Measurements from ENCODE around the gene MAX.

The MAX gene

DNA sequence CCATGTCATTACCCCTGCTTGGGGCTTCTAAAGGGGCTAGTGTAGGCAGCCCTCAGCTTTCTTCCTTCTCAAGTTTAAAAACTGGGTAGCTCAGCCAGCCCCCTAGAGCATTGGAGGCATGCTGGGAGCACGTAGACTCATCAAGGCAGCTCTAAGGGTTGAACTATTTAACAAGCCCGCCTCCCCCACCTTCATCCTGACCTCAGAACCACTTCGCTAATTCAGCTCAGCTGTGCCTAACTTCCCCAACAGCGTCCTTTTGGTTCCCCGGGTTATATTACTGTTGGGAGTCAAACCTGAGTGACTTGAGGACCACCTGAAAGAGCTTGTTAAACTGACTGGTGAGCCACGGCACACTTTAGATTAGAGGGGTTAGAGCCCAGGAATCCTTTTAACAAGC is 30.1 kb downstream of the MAX start:
- DNase-seq: no peak

DNA sequence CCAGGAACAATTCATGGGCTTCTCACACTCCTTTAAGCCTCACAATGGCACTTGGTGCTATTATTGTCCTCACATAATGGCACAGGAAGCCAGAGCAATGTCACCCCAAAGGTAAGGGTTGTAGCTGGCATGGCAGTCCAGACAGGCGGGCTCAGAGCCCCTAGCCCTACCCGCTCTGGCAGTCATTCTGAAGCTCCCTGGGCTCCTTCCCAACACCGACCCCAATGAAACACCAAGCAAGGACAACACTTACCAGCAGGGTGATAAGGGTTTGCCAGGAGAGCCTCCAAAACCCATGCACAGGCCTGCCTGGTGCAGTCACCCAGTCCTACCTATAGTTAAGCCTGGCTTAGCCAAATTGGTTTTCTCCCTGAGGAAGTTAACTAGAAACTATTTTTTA is 30.8 kb downstream of the MAX start:
- no peak for DNase-seq

DNA sequence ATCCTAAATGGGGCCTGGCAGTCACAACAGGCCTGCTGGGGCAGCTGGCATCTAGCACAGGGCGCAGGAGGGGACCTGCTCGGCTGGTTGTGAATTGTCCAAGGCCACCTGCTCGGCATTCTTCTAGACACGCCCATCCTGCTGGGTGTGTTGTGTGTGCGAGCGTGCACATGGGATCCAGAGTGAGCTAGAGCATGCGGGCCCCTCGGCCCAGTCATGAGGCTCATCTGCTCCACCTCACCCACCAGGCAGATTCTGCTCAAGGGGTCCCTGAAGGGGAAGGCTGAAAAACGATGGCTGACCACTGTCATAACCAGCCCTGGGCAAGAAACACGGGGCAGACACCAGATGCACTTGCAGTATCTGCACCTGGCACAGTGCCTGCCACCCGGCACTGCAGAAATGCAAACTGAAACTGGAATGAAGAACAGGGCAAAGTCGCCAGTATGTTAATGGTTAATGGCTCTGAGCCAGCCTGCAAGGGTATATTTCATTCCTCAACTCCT is 31.8 kb downstream of the MAX start:
- DNase-seq: no peak

DNA sequence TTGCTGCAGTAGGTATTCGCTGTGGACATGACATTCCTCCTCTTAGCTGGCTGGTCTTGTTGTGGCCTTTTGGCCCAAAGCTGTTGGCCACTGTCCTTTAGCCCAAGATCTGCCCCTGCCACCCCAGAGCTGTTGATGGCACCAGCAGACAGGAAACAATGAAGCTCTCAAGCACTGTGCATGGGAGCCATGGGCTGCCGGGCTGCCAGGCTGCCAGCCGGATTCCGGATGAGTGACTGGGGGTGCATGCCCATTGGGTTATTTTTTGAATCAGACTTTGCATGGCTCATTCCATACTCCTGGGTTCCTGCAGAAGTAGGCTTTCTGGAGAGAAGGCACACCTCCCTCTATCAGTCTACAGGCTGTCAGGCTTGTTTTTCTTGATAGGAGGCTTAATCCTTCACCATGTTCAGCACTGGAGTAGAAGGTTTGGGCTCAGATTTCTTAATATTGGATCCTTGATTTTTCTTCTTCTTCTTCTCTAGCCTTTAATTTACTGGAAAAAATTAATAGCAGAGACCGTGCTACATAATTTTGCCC is 32.4 kb downstream of the MAX start:
- no peak for DNase-seq

DNA sequence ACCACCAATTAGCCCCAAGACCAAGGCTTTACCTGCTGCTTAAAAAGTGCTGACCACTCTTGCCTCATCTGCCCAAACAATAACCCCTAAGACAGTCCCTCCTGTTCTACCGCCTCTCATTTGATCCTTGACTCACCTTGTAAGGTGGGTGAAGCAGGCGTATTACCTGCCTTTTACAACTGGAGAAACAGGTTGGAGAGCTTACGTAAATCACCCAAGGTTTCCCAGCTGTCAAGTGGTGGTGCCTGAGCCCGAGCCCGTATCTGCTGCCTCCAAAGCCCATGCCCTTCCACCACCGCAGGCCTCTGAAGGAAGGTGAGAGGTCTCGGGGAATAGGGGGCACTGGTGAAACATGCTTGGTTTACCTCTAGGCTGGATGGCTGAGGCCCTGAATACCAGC is 36.6 kb downstream of the MAX start:
- DNase-seq: no peak

DNA sequence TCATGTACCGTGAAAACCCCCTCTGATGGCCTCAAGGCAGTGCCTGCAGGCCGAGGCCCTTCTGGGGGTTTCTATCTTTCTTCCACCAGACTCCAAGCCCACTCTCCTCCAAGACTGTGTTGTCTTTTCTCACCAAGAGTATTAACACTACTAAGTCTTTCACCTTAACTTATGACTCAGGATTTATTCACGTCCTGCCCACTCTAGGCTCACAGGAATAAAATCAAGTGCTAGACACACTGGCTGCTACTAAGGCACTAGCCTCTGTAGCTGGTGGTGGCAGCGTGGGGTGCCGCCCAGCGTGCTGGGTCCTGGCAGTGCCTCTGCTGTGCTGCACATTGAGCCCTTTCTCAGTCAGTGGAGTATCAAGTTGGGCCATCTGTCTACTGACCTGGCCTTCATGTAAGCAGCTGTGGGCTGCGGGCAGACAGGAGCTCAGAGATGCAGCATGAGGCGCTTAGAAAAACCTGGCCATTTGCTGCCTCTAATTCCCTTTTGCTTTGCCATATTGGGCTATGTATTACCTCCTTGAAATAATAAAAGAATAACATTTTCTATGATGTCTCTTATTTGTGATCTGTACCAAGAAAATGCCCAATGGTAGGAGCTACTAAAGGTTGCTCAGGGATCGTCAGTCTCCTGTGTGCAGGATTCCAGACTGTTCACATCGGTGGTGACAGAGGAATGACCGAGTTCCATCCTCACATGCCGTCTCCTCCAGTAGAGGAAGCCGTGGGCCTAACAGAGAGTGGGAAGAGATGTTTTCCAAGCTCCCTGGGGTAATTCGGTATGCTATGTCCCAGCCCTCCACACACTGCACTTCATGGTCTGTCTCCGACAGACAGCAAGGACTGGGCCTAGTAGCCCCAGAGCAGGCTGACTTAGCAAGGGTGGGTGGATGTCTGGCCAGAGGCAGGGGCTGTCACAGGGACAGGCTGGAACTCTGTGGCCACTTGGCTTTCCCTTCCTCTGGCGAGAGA is 39.9 kb downstream of the MAX start:
- no peak for DNase-seq

DNA sequence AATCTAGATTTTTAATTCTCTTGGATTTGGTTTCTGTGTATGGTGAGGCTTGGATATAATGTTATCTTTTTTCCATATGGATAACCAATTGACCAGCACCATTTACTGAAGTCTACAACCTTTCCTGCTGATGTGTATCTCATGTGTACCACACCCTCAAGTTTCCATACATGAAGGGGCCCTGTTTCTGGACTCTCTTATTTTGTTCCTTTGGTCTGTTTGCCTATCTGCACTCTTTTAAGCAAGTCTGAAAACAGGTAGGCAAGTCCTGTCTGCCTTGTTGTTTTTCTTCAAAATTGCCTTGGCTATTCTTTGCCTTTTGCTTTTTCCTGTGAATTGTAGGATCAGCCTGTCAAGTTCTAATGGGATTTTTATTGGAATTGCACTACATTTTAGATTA is 44.6 kb downstream of the MAX start:
- no peak for DNase-seq

DNA sequence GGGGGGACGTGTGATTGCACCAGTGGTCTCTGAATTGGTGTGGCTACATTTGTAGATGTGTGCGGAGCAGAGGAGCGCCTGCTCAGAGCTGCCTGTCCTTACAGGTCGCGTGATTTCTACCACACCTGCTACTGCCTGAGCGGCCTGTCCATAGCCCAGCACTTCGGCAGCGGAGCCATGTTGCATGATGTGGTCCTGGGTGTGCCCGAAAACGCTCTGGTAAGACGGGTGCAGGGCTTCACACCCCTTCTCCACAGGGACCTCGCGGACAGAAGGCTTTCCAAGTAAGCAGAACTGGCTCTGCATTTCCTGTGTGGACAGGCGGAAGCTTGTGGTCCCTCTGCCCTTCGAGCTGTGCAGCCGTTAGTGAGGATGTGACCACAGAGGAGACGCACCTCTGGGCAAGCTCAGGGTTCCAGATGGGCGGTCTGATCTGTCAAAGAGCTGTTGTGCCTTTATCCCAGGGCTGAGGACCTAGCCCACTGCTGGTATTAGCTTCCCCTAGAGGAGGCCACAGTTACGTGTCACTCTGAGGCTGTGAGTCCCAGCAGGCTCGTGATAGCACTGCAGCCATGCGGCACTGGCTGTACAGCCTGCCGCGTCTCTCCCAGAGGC is 47.7 kb downstream of the MAX start:
- no peak for DNase-seq

DNA sequence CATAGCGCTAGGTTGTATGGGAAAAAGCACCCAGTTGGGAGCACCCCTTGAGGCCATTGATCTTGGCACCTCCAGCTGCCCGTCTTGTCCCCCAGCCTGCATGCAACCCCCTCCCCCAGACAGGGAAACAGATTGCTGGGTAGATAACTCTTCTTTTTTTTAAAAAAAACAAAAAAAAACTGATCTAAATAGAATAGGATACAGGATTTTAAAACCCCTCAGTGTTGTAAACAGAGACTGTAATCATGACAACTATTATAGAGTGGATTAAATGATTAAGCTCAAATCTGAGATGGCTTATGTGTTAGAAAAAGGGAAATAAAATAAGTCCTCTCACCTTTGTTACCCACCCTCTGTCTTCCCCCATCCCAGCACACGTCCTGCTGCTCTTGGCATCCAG is 48.9 kb downstream of the MAX start:
- no peak for DNase-seq

DNA sequence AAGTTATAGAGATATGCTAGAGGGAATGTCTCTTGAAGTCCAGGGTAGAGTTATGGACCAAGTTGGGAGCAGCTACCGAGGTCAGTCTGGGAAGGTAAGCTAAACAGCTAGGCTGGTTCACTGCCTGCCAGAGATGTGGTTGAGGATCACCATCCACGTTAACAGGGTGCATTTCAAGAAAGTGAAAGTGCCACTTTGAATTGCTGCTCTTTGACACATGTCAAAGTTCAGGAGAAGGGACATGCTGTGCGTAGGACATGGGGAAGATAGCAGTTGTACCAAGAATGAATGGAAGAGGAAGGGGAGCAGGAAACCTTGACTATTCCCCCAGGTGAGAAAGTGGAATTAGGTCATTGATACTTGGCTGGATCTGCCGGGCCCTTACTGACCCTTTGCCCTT is 49.5 kb downstream of the MAX start:
- no peak for DNase-seq

DNA sequence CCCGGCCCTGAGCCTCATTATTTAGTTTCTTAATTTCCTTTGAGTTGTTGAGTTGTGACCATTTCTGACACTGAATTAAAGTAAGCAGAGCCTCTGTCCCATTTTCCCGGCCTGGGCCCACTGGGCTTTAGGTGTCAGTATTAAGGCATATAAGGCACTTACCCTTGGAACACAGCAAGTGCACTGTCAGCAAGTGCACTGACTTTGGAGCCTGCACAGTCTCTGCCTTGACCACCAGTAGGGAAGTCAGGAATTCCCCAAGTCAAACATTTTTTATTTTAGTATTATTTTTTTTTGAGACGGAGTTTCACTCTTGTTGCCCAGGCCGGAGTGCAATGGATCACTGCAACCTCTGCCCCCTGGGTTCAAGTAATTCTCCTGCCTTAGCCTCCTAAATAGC is 56.6 kb downstream of the MAX start:
- no peak for DNase-seq

DNA sequence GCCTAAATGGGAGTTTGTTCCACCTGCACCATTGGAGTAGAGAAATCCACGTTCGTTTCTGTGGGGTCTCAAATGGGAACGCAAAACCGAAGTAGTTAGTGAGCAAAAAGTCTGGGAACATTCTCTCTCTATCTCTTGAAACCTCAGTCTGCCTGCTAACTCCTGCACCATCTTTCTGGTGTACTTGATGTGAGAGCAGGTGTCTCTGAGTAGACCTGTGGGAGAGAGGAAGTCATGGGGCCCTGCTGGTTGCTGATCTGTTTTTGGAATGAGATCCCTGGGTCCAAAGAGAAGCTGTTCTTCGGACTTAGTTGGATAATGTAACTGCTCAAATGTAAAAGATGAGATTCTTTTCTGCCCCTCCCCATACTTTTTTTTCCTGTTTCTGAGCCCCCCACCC is 57.3 kb downstream of the MAX start:
- no peak for DNase-seq

DNA sequence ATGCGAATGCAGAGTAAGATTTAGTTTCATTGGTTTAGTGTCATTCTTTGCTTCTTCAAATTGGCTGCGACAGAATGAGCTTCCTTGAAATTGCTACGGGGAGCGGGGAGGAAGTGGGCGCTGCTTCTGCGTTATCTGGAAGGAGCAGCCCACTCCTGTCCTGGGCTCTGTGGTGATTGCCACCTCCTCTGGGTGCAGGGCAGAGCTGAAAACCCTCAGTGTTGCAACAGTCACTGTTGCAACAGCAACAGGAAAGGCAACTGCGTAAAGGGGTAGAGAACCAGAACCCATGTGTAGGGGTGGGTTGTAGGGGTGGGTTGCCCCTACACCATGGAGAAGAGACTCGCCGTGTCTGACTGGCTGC is 57.7 kb downstream of the MAX start:
- no peak for DNase-seq

DNA sequence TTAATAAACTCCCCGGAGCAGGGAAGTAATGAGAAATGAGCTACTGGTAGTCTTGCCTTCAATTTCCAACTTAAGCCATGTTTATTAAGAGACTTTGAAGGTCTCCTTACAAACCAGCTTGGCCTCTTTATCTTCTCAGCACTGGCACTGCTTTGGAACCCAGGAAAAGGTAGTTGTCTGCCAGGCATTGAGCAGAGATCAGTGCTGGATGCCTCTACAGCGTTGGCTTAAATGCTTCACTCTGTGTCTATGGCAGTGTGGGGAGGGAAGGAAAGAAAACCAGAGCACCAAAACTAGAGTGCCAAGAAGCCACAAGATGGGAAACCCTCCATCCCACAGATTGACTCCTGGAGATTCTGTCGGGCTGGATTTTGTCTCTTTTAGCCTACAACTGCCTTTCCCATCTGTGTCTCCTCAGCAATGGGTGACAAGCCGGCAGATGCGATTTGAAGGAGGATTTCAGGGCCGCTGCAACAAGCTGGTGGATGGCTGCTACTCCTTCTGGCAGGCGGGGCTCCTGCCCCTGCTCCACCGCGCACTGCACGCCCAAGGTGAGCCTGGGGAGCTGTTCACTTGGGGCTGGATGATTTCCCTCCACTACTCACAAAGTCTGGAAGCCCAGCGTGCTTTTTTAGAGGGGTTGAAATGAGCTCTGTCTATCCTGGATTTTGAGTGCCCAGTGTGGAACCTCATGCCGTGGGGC is 58.3 kb downstream of the MAX start:
- no peak for DNase-seq

DNA sequence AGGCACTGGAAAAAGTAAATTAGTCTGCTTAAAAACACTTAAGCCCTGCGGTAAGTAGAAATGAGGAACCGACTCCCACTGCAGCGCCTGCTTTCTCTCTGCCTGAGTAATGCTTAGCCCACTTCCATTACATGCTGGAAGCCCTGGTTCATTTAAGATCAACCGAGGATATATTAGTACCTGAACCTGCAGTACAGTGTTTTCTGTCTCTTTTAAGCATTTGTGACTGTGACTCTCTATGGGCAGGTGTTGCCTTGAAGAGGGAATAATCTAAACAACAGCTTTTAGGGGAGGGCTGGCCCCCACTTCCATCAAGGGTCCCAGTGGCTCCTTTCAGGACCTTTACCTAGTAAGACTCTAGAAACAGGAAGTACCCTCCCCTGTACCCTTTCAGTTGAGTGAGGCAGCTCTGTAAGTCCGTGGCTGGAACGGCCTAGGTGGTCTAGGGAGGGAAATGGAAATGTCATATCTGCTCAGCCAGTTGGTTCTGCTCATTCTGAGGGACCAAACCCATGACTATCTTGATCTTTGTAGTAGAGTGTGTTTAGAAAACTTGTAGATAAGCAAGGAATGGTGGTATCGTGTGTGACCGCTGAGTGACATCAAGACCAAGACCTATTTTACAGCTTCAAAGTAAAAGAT is 59.5 kb downstream of the MAX start:
- DNase-seq: no peak

DNA sequence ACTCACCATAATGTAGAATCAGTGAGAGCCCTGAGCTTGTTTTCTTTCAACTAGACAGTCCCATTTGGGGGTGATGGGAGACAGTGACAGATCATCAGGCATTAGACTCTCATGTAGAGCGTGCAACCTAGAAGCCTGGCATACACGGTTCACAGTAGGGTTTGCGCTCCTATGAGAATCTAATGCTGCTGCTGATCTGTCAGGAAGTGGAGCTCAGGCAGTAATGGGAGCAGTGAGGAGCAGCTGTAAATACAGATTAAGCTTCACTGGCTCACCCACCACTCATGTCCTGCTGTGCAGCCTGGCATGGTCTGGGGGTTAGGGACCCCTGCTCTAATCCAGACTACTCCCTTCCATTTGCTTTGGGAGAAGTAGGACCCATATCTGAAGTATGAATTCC is 60.0 kb downstream of the MAX start:
- no peak for DNase-seq

DNA sequence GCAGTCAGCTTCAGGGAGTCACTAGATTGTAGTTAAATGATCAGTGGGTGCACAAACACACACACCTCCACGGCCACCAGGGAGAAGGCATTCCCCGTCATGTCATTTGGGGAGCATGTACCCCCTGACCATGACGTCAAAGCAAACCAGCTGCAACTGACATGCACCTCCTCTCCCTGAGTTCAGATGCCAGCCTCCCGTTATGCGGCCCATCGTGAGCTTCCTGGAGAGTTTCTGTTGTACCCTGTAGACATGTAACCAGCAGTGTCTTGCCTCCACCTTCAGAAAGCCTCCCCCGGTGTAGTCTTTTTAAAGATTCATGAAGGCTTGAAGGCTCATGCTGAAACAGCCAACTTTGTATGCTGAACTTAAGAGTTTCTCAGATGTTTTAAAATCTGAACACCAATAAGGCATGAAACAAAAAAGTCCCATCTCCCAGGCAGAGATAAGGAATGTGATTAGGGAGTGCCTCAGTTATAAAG is 60.8 kb downstream of the MAX start:
- DNase-seq: no peak

DNA sequence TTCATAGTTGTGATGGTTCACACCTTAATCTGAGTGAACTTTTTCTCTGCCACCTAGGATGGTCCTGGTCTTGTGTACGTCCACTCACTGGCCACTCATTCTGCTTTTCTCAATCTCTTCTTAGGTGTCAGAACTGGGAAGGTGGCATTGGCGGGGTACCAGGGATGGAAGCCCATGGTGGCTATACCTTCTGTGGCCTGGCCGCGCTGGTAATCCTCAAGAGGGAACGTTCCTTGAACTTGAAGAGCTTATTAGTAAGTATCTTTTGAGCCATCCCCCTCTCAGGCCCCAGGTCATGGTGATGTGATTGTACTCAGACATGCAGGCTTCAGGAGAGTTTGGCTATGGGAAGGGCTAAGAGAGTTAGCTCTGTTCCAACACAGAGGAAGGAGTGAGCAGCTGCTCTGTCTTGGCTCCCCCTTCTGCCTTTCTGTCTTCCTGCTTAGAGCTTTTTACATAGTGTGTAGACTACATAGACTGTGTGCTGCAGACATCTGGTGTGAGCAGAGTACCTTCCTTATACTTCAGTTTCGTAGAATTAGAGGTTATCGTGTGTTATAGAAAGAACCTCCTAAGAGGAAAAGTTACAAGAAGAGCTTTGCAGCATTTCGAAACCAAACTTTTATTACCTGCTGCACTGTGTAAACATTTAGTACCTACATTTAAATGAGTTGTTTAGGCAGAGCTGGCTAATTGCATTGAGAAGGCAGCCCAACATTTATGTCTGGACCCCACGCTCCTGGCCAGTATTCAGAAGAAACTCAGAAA is 61.5 kb downstream of the MAX start:
- DNase-seq: no peak

DNA sequence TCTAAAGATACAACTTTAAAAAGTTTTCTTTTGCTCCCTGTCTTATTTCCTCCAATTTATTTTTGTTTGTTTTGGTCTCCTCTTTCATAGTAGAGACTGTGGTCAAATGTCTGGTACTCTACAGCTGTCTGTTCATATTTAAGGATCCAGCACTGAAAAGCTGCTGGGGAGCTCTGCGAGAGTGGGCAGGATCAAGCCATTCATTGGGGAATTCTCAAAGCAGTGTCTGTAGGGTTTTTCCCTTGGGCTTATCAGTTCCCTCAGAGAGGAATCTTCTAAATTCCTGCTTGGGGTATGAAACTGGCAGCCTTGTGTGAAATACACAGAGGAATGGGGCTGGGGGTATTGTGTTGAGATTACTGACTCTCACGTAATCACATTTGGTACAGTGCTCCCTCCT is 63.4 kb downstream of the MAX start:
- no peak for DNase-seq

DNA sequence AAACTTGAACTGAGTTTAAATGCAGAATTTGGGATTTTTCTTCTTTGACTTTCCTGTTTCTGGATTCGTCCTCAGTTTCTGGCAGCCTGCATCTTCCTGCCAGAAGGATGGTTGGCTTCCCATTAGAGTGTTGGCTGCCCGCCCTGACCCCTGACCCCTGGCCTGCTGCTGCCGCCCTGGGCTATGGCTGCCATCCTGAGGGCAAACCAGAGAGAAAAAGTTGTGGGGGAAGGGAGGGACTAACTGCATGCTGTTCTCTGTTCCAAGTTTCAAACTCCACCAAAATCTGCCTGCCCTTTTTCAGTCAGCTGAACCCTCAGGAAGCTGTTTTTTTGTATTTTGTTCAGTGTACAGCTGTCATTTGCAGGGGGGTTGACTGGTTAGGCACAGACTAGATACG is 67.3 kb downstream of the MAX start:
- DNase-seq: no peak

DNA sequence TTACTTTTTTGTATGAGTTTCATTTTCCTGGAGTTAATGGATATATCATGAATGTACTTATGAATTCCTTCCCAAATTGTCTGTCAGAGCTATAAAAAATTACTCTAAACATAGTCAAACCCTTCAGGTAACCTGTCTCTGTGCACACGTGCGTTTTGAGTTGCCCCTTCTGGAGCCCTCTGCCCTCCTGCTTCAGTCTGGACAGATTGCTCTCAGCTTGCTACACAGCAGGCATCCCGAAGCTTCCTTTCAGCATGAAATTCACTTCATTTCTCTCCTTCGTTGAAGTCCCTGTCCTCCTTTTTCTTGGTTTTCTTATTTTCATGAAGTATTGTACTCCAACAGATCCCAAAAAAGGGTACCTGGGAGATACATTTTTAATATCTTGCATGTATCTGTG is 68.3 kb downstream of the MAX start:
- DNase-seq: no peak

DNA sequence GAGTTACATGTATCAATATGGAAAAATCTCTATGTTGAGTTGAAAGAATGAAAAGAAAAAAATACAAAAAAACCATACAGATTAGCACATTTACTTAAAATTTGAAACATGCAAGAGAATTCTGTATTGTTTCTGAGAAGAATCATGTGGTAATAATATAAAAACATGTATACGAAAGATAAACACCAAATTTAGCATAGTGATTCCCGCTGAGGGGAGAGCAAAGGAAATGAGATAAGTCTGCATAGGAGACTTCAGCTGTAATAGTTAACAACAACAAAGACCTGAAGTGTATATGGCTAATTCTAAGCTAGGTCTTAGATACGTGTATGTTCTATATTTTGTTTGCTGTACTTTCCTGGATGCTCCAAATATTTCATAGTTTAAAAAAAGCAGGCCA is 69.1 kb downstream of the MAX start:
- DNase-seq: no peak
